CD14-positive monocyte (primary cell): Measurements from ENCODE around the gene EEFSEC. TPM values are rescaled to one million over a fixed set of nuclear protein-coding genes. Genes with fewer than 3 reads are reported as not detected.

ENCODE experiments used
- DNase-seq, 3 donors: peaks; one replicate each; pipeline ENCODE4 v3.0.0-alpha.2; 2011 to 2022
- H2AFZ ChIP-seq: 2 replicates; pipeline ENCODE4 v1.6.0; 2012; ENCODE audit warnings: mild to moderate bottlenecking, low read depth, low read length, inconsistent platforms; ENCODE audit not compliant: insufficient read depth, poor library complexity, severe bottlenecking
- H3K27ac ChIP-seq, 2 donors: 1 replicate in 1 of 2; 2 replicates in 1 of 2; pipeline ENCODE4 v1.5.1; 2012 to 2013; ENCODE audit warnings: low read length in 2 of 2, control low read depth in 1 of 2, inconsistent platforms in 1 of 2, low read depth in 1 of 2, mild to moderate bottlenecking in 1 of 2
- H3K27me3 ChIP-seq, 2 donors: one replicate each; pipeline versions ENCODE4 v1.6.0 to v1.6.1; 2011 to 2013; ENCODE audit warnings: low read length in 2 of 2; ENCODE audit not compliant: control insufficient read depth in 2 of 2, insufficient read depth in 2 of 2
- H3K36me3 ChIP-seq, 2 donors: replicated peaks in 1 of 2; 1 replicate in 1 of 2; 2 replicates in 1 of 2; pipeline versions ENCODE4 v1.5.1 to v1.6.1; 2012 to 2013; ENCODE audit warnings: low read length in 2 of 2, control low read depth in 1 of 2, inconsistent platforms in 1 of 2, mild to moderate bottlenecking in 1 of 2; ENCODE audit not compliant: insufficient read depth in 2 of 2, control insufficient read depth in 1 of 2
- H3K4me1 ChIP-seq, 2 donors: 1 replicate in 1 of 2; 2 replicates in 1 of 2; pipeline versions ENCODE4 v1.5.1 to v1.6.1; 2012 to 2013; ENCODE audit warnings: low read length in 2 of 2, control low read depth in 1 of 2, inconsistent platforms in 1 of 2, mild to moderate bottlenecking in 1 of 2, moderate library complexity in 1 of 2; ENCODE audit not compliant: insufficient read depth in 2 of 2, control insufficient read depth in 1 of 2
- H3K4me2 ChIP-seq: replicated peaks from 2 replicates; pipeline ENCODE3; 2012; ENCODE audit warnings: low read length, moderate library complexity, mild to moderate bottlenecking; ENCODE audit not compliant: poor library complexity, severe bottlenecking; ENCODE audit errors: extremely low read depth
- H3K4me3 ChIP-seq, 3 experiments: fragments of 200-600 bp in 1 of 3; sonication (generic) in 1 of 3; replicated peaks in 1 of 3; 1 replicate in 2 of 3; 2 replicates in 1 of 3; pipeline ENCODE4 v1.5.1; 2011 to 2013; ENCODE audit warnings: low read length in 3 of 3, mild to moderate bottlenecking in 3 of 3, control low read depth in 2 of 3, low read depth in 2 of 3, inconsistent platforms in 1 of 3, moderate library complexity in 1 of 3
- H3K79me2 ChIP-seq: 2 replicates; pipeline ENCODE4 v1.6.0; 2012; ENCODE audit warnings: mild to moderate bottlenecking, control low read depth, inconsistent platforms, low read length, moderate library complexity; ENCODE audit not compliant: insufficient read depth
- H3K9ac ChIP-seq: 2 replicates; pipeline ENCODE4 v1.6.0; 2017; ENCODE audit warnings: low read length, mild to moderate bottlenecking; ENCODE audit not compliant: insufficient read depth, poor library complexity, severe bottlenecking
- H3K9me3 ChIP-seq, 2 donors: replicated peaks in 1 of 2; 1 replicate in 1 of 2; 2 replicates in 1 of 2; pipeline versions ENCODE4 v1.5.1 to v1.6.1; 2012 to 2013; ENCODE audit warnings: low read length in 2 of 2, control low read depth in 1 of 2; ENCODE audit not compliant: control insufficient read depth in 1 of 2, insufficient read depth in 1 of 2
- H4K20me1 ChIP-seq: 2 replicates; pipeline ENCODE4 v1.6.0; 2012; ENCODE audit warnings: mild to moderate bottlenecking, low read length, control low read depth, moderate library complexity; ENCODE audit not compliant: insufficient read depth
- H3K27ac Mint-ChIP-seq, 7 donors: one replicate each; pipeline ENCODE4 v1.8.0; 2020; ENCODE audit warnings: mild to moderate bottlenecking in 7 of 7, mixed read lengths in 7 of 7, moderate library complexity in 6 of 7, inconsistent platforms in 2 of 7
- H3K27me3 Mint-ChIP-seq, 3 donors: one replicate each; pipeline ENCODE4 v1.8.0; 2021 to 2022; ENCODE audit warnings: low read depth in 3 of 3, mild to moderate bottlenecking in 3 of 3, mixed read lengths in 3 of 3, moderate library complexity in 3 of 3, inconsistent platforms in 1 of 3
- H3K36me3 Mint-ChIP-seq, 2 donors: one replicate each; pipeline ENCODE4 v1.8.0; 2020; ENCODE audit warnings: mixed read lengths in 2 of 2, inconsistent platforms in 1 of 2, mild to moderate bottlenecking in 1 of 2
- H3K4me1 Mint-ChIP-seq: one replicate; pipeline ENCODE4 v1.8.0; 2020; ENCODE audit warnings: mild to moderate bottlenecking, mixed read lengths
- H3K4me3 Mint-ChIP-seq, 2 donors: one replicate each; pipeline ENCODE4 v1.8.0; 2020; ENCODE audit warnings: mild to moderate bottlenecking in 2 of 2, mixed read lengths in 2 of 2, moderate library complexity in 1 of 2
- H3K9me3 Mint-ChIP-seq, 7 donors: one replicate each; pipeline ENCODE4 v1.8.0; 2020 to 2022; ENCODE audit warnings: mixed read lengths in 7 of 7, mild to moderate bottlenecking in 6 of 7, moderate library complexity in 6 of 7, inconsistent platforms in 2 of 7
- WGBS: methylation state at CpG from one replicate; pipeline ENCODE4 v1.1.5; 2013; ENCODE audit warnings: missing lambda C conversion rate; ENCODE audit not compliant: insufficient coverage; 5-methylcytosine and 5-hydroxymethylcytosine counted together
- intact Hi-C, 2 donors: fragments of 100-400 bp; cut with micrococcal nuclease; formaldehyde crosslinking; loops; one replicate each; pipeline versions ENCODE4 v1.15.0 to v1.15.1; 2023
- polyA plus RNA-seq, 3 donors: library from polyadenylated mRNA; depleted of rRNA in 1 of 3; unstranded in 2 of 3; stranded (reverse) in 1 of 3; fragments of 300-500 nt in 2 of 3; fragments of >200 nt in 1 of 3; fragmentation: Illumina TruSeq in 2 of 3; gene quantifications; 1 replicate in 2 of 3; 2 replicates in 1 of 3; pipeline ENCODE4 v1.2.3, GENCODE V29; 2012 to 2021
- TF ChIP-seq, protein P1 (sequence below): fragments of 200-600 bp; IDR thresholded peaks from one replicate; pipeline ENCODE4 v1.8.0; 2022; ENCODE audit warnings: antibody characterized with exemption, mild to moderate bottlenecking

The EEFSEC gene
- polyA plus RNA-seq, 3 donors, result 13.3 to 14.9 (median 14.9) TPM

DNA sequence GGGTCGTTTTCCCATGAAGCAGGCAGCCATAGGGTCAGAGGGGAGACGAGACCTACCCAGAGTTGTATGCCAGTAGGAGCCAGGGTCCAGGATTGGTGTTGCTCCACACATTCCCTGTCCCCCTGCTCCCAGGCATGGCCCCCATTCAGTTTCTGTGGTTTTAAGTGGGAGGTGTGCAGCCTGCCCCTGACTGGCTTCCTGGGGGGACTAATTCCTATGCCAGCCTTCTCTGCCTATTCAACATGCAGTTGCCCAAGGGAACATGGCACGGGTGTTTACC lies 126.3 kb downstream of the EEFSEC start:
- no peak overlapping the region for H3K9ac ChIP-seq

DNA sequence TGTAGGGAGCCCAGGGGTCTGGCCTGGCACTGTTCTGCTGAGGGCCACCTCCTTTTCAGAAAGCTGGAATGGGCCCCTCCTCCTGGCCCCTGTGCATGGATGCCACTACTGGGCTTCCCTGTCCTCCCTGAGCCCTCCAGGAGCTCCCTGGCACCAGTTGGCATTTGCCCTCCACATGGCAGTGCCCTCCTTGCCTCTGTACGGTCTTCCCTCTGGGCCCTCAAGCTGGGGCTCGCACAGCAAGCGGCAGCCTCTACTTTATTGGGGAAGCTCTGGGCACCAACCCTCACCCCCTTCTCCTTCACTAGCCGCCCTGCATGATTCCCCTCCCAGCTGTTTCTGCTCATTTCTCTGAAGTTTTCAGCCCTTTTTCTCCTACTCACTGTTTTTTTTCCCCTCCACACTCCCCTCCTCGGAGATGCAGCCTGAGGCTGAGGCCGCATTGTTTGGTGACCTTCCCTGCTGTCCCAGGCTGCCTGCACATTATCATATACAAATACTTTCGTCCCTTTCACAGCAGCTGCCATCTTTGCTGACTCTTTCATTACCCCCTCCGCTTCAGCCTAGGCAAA lies 127.3 kb downstream of the EEFSEC start:
- H3K27me3 ChIP-seq, result no peaks in the 10 kb centered on the region
- H3K9me3 ChIP-seq, result no peaks in the 10 kb centered on the region
- Mint-ChIP-seq H3K36me3 (peaks cover 21 to 24% of the 10 kb centered on the region in 2 donors), H3K4me3 (no peak overlapping the region), H3K27ac (no peak overlapping the region), H3K9me3 (no peaks in the 10 kb centered on the region), H3K4me1 (no peaks in the 10 kb centered on the region), H3K27me3 (peaks cover 0 to 4% (median 0%) of the 10 kb centered on the region in 3 donors)
- no peak overlapping the region for H3K27ac ChIP-seq
- intact Hi-C loops, result no loop called here
- H4K20me1 ChIP-seq, result no peaks in the 10 kb centered on the region
- no peak overlapping the region for H3K4me3 ChIP-seq
- H2AFZ ChIP-seq, result no peak overlapping the region
- no peak overlapping the region for H3K9ac ChIP-seq
- no peaks in the 10 kb centered on the region for H3K79me2 ChIP-seq
- TF ChIP-seq, protein P1, sequence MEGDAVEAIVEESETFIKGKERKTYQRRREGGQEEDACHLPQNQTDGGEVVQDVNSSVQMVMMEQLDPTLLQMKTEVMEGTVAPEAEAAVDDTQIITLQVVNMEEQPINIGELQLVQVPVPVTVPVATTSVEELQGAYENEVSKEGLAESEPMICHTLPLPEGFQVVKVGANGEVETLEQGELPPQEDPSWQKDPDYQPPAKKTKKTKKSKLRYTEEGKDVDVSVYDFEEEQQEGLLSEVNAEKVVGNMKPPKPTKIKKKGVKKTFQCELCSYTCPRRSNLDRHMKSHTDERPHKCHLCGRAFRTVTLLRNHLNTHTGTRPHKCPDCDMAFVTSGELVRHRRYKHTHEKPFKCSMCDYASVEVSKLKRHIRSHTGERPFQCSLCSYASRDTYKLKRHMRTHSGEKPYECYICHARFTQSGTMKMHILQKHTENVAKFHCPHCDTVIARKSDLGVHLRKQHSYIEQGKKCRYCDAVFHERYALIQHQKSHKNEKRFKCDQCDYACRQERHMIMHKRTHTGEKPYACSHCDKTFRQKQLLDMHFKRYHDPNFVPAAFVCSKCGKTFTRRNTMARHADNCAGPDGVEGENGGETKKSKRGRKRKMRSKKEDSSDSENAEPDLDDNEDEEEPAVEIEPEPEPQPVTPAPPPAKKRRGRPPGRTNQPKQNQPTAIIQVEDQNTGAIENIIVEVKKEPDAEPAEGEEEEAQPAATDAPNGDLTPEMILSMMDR, result no peak
- no peaks in the 10 kb centered on the region for H3K4me1 ChIP-seq
- H3K36me3 ChIP-seq, result peaks cover 2 to 26% of the 10 kb centered on the region in 2 donors
- DNase-seq, result no peak
- WGBS, result 98% methylated on average over 8 of the region's 8 CpGs
- H3K4me2 ChIP-seq, result no peak overlapping the region

More for the DNA sequence above, 126.3 kb downstream of the EEFSEC start:
- peaks cover 2 to 34% of the 10 kb centered on the region in 2 donors for H3K36me3 ChIP-seq
- H3K4me2 ChIP-seq, result no peak overlapping the region
- no peaks in the 10 kb centered on the region for H3K79me2 ChIP-seq
- H2AFZ ChIP-seq, result no peak overlapping the region
- no peaks in the 10 kb centered on the region for H3K4me1 ChIP-seq
- Mint-ChIP-seq H3K27ac (peak overlapping the region in 1 of 7 donors; percentile 58), H3K27me3 (peaks cover 0 to 4% (median 0%) of the 10 kb centered on the region in 3 donors), H3K36me3 (peaks cover 21 to 22% of the 10 kb centered on the region in 2 donors), H3K4me1 (no peaks in the 10 kb centered on the region), H3K4me3 (no peak overlapping the region), H3K9me3 (no peaks in the 10 kb centered on the region)
- DNase-seq, result no peak
- no peak overlapping the region for H3K4me3 ChIP-seq
- no peaks in the 10 kb centered on the region for H4K20me1 ChIP-seq
- intact Hi-C loops, result no loop called here
- 100% methylated on average over 1 of the region's 3 CpGs for WGBS
- TF ChIP-seq, protein P1, result no peak
- H3K27ac ChIP-seq, result no peak overlapping the region
- no peaks in the 10 kb centered on the region for H3K9me3 ChIP-seq
- no peaks in the 10 kb centered on the region for H3K27me3 ChIP-seq
